CD14-positive monocyte (primary cell): ENCODE results near the gene AP3B2. TPM values are rescaled to one million over a fixed set of nuclear protein-coding genes. Genes with fewer than 3 reads are reported as not detected.

Experiments used
- DNase-seq, 3 donors: peaks; one replicate each; pipeline ENCODE4 v3.0.0-alpha.2; 2011 to 2022
- H2AFZ ChIP-seq: 2 replicates; pipeline ENCODE4 v1.6.0; 2012; ENCODE audit warnings: mild to moderate bottlenecking, low read depth, low read length, inconsistent platforms; ENCODE audit not compliant: insufficient read depth, poor library complexity, severe bottlenecking
- H3K27ac ChIP-seq, 2 donors: 1 replicate in 1 of 2; 2 replicates in 1 of 2; pipeline ENCODE4 v1.5.1; 2012 to 2013; ENCODE audit warnings: low read length in 2 of 2, control low read depth in 1 of 2, inconsistent platforms in 1 of 2, low read depth in 1 of 2, mild to moderate bottlenecking in 1 of 2
- H3K27me3 ChIP-seq, 2 donors: one replicate each; pipeline versions ENCODE4 v1.6.0 to v1.6.1; 2011 to 2013; ENCODE audit warnings: low read length in 2 of 2; ENCODE audit not compliant: control insufficient read depth in 2 of 2, insufficient read depth in 2 of 2
- H3K36me3 ChIP-seq, 2 donors: replicated peaks in 1 of 2; 1 replicate in 1 of 2; 2 replicates in 1 of 2; pipeline versions ENCODE4 v1.5.1 to v1.6.1; 2012 to 2013; ENCODE audit warnings: low read length in 2 of 2, control low read depth in 1 of 2, inconsistent platforms in 1 of 2, mild to moderate bottlenecking in 1 of 2; ENCODE audit not compliant: insufficient read depth in 2 of 2, control insufficient read depth in 1 of 2
- H3K4me1 ChIP-seq, 2 donors: 1 replicate in 1 of 2; 2 replicates in 1 of 2; pipeline versions ENCODE4 v1.5.1 to v1.6.1; 2012 to 2013; ENCODE audit warnings: low read length in 2 of 2, control low read depth in 1 of 2, inconsistent platforms in 1 of 2, mild to moderate bottlenecking in 1 of 2, moderate library complexity in 1 of 2; ENCODE audit not compliant: insufficient read depth in 2 of 2, control insufficient read depth in 1 of 2
- H3K4me2 ChIP-seq: replicated peaks from 2 replicates; pipeline ENCODE3; 2012; ENCODE audit warnings: low read length, moderate library complexity, mild to moderate bottlenecking; ENCODE audit not compliant: poor library complexity, severe bottlenecking; ENCODE audit errors: extremely low read depth
- H3K4me3 ChIP-seq, 3 experiments: fragments of 200-600 bp in 1 of 3; sonication (generic) in 1 of 3; replicated peaks in 1 of 3; 1 replicate in 2 of 3; 2 replicates in 1 of 3; pipeline ENCODE4 v1.5.1; 2011 to 2013; ENCODE audit warnings: low read length in 3 of 3, mild to moderate bottlenecking in 3 of 3, control low read depth in 2 of 3, low read depth in 2 of 3, inconsistent platforms in 1 of 3, moderate library complexity in 1 of 3
- H3K79me2 ChIP-seq: 2 replicates; pipeline ENCODE4 v1.6.0; 2012; ENCODE audit warnings: mild to moderate bottlenecking, control low read depth, inconsistent platforms, low read length, moderate library complexity; ENCODE audit not compliant: insufficient read depth
- H3K9ac ChIP-seq: 2 replicates; pipeline ENCODE4 v1.6.0; 2017; ENCODE audit warnings: low read length, mild to moderate bottlenecking; ENCODE audit not compliant: insufficient read depth, poor library complexity, severe bottlenecking
- H3K9me3 ChIP-seq, 2 donors: replicated peaks in 1 of 2; 1 replicate in 1 of 2; 2 replicates in 1 of 2; pipeline versions ENCODE4 v1.5.1 to v1.6.1; 2012 to 2013; ENCODE audit warnings: low read length in 2 of 2, control low read depth in 1 of 2; ENCODE audit not compliant: control insufficient read depth in 1 of 2, insufficient read depth in 1 of 2
- H4K20me1 ChIP-seq: 2 replicates; pipeline ENCODE4 v1.6.0; 2012; ENCODE audit warnings: mild to moderate bottlenecking, low read length, control low read depth, moderate library complexity; ENCODE audit not compliant: insufficient read depth
- H3K27ac Mint-ChIP-seq, 7 donors: one replicate each; pipeline ENCODE4 v1.8.0; 2020; ENCODE audit warnings: mild to moderate bottlenecking in 7 of 7, mixed read lengths in 7 of 7, moderate library complexity in 6 of 7, inconsistent platforms in 2 of 7
- H3K27me3 Mint-ChIP-seq, 3 donors: one replicate each; pipeline ENCODE4 v1.8.0; 2021 to 2022; ENCODE audit warnings: low read depth in 3 of 3, mild to moderate bottlenecking in 3 of 3, mixed read lengths in 3 of 3, moderate library complexity in 3 of 3, inconsistent platforms in 1 of 3
- H3K36me3 Mint-ChIP-seq, 2 donors: one replicate each; pipeline ENCODE4 v1.8.0; 2020; ENCODE audit warnings: mixed read lengths in 2 of 2, inconsistent platforms in 1 of 2, mild to moderate bottlenecking in 1 of 2
- H3K4me1 Mint-ChIP-seq: one replicate; pipeline ENCODE4 v1.8.0; 2020; ENCODE audit warnings: mild to moderate bottlenecking, mixed read lengths
- H3K4me3 Mint-ChIP-seq, 2 donors: one replicate each; pipeline ENCODE4 v1.8.0; 2020; ENCODE audit warnings: mild to moderate bottlenecking in 2 of 2, mixed read lengths in 2 of 2, moderate library complexity in 1 of 2
- H3K9me3 Mint-ChIP-seq, 7 donors: one replicate each; pipeline ENCODE4 v1.8.0; 2020 to 2022; ENCODE audit warnings: mixed read lengths in 7 of 7, mild to moderate bottlenecking in 6 of 7, moderate library complexity in 6 of 7, inconsistent platforms in 2 of 7
- WGBS: methylation state at CpG from one replicate; pipeline ENCODE4 v1.1.5; 2013; ENCODE audit warnings: missing lambda C conversion rate; ENCODE audit not compliant: insufficient coverage; 5-methylcytosine and 5-hydroxymethylcytosine counted together
- intact Hi-C, 2 donors: fragments of 100-400 bp; cut with micrococcal nuclease; formaldehyde crosslinking; loops; one replicate each; pipeline versions ENCODE4 v1.15.0 to v1.15.1; 2023
- polyA plus RNA-seq, 3 donors: library from polyadenylated mRNA; depleted of rRNA in 1 of 3; unstranded in 2 of 3; stranded (reverse) in 1 of 3; fragments of 300-500 nt in 2 of 3; fragments of >200 nt in 1 of 3; fragmentation: Illumina TruSeq in 2 of 3; gene quantifications; 1 replicate in 2 of 3; 2 replicates in 1 of 3; pipeline ENCODE4 v1.2.3, GENCODE V29; 2012 to 2021
- TF ChIP-seq, protein P1 (sequence below): fragments of 200-600 bp; IDR thresholded peaks from one replicate; pipeline ENCODE4 v1.8.0; 2022; ENCODE audit warnings: antibody characterized with exemption, mild to moderate bottlenecking

AP3B2 gene
- polyA plus RNA-seq, 3 donors, result 0.85 to 0.95 TPM; not detected in 1

DNA sequence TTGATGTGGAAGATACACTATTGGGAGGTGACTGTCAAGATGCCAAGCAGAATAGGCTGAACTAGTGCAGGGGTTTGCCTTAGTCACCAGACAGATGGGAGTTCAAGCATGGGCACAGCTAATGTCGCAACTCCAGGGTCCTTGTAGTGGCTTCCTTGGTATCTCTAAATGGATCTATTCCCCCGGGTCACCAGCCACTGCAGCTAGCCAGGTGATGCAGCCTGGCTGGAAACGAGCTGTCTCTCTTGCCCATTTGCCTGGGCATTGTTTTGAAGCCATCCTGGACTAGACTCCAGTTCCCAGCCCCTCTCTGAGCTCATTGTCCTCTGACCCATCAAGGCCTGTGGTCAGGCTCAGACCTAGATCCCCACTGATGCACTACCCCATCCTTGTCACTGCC is 54.1 kb downstream of the AP3B2 start:
- intact Hi-C loops, result no loop called here
- Histone ChIP-seq H3K4me2 (no peak overlapping the region), H3K9ac (no peak overlapping the region), H3K4me3 (no peak overlapping the region), H3K36me3 (no peaks in the 10 kb centered on the region), H4K20me1 (no peaks in the 10 kb centered on the region), H2AFZ (no peak overlapping the region), H3K27ac (no peak overlapping the region), H3K79me2 (no peaks in the 10 kb centered on the region), H3K4me1 (no peaks in the 10 kb centered on the region), H3K9me3 (no peaks in the 10 kb centered on the region), H3K27me3 (no peaks in the 10 kb centered on the region)
- Mint-ChIP-seq H3K9me3 (no peaks in the 10 kb centered on the region), H3K36me3 (no peaks in the 10 kb centered on the region), H3K4me1 (no peaks in the 10 kb centered on the region), H3K4me3 (no peak overlapping the region), H3K27me3 (peaks cover 8 to 15% (median 12%) of the 10 kb centered on the region in 3 donors), H3K27ac (no peak overlapping the region)
- 86% methylated on average over 3 of the region's 3 CpGs for WGBS
- TF ChIP-seq, protein P1, sequence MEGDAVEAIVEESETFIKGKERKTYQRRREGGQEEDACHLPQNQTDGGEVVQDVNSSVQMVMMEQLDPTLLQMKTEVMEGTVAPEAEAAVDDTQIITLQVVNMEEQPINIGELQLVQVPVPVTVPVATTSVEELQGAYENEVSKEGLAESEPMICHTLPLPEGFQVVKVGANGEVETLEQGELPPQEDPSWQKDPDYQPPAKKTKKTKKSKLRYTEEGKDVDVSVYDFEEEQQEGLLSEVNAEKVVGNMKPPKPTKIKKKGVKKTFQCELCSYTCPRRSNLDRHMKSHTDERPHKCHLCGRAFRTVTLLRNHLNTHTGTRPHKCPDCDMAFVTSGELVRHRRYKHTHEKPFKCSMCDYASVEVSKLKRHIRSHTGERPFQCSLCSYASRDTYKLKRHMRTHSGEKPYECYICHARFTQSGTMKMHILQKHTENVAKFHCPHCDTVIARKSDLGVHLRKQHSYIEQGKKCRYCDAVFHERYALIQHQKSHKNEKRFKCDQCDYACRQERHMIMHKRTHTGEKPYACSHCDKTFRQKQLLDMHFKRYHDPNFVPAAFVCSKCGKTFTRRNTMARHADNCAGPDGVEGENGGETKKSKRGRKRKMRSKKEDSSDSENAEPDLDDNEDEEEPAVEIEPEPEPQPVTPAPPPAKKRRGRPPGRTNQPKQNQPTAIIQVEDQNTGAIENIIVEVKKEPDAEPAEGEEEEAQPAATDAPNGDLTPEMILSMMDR, result no peak
- no peak for DNase-seq

DNA sequence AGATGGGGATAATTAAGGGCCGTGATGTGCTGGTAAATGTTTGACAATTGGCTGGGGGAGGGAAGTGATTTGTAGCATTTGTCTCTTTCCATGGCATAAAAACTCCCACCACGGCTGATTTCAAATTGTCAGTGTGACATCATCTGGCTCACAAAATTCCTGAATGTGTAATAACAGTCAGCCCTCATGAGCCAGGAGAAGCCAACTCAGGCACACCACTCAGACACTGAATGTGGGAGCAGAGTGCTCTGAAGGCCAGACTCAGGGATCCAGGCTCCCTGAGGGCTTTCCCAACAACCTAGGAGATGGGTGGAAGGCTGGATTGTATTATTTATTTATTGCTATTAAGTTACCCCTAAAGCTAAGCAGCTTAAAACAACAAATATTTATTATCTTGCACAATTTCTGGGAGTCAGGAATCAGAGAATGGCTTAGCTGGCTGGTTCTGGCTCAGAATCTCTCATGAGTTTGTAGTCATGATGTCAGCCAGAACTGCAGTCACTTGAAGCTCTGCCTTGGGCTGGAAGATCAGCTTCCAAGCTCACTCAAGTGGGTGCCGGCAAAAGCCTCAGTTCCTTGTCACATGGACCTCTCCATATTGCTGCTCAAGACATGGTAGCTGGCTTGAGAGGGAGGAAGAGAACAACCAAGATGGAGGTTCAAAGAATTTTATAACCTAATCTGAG is 56.0 kb downstream of the AP3B2 start:
- Histone ChIP-seq H3K36me3 (no peaks in the 10 kb centered on the region), H3K9me3 (peaks cover 0 to under 1% of the 10 kb centered on the region in 2 donors), H3K79me2 (no peaks in the 10 kb centered on the region), H3K4me2 (no peak overlapping the region), H3K27ac (no peak overlapping the region), H3K4me3 (no peak overlapping the region), H3K9ac (no peak overlapping the region), H3K4me1 (no peaks in the 10 kb centered on the region), H3K27me3 (peaks cover 8 to 14% of the 10 kb centered on the region in 2 donors), H2AFZ (no peak overlapping the region), H4K20me1 (no peaks in the 10 kb centered on the region)
- no peak overlapping the region for H3K27ac Mint-ChIP-seq
- DNase-seq, result no peak
- H3K4me1 Mint-ChIP-seq, result no peaks in the 10 kb centered on the region
- H3K36me3 Mint-ChIP-seq, result no peaks in the 10 kb centered on the region
- TF ChIP-seq, protein P1, result no peak
- no CpG with 5 or more reads among the region's 3 CpGs for WGBS
- no peak overlapping the region for H3K4me3 Mint-ChIP-seq
- H3K9me3 Mint-ChIP-seq, result peaks cover 0 to 2% (median 0%) of the 10 kb centered on the region in 7 donors
- peaks cover 24 to 35% (median 27%) of the 10 kb centered on the region in 3 donors for H3K27me3 Mint-ChIP-seq
- intact Hi-C loops, result no loop called here
